Coronary artery (tissue), 2 donors: ENCODE measurements around the gene ASTN1.

Experiments used
- DNase-seq: peaks from one replicate; pipeline ENCODE4 v3.0.0-alpha.2; 2017; ENCODE audit warnings: low spot score
- H3K27ac ChIP-seq, 2 donors: fragments of 200-600 bp; sonication (generic); one replicate each; pipeline ENCODE4 v1.5.1; 2016 to 2019
- H3K4me3 ChIP-seq: fragments of 200-600 bp; sonication (generic); 2 replicates; pipeline ENCODE4 v1.5.1; 2016; ENCODE audit warnings: mild to moderate bottlenecking, moderate library complexity
- CTCF ChIP-seq: fragments of 200-600 bp; sonication (generic); IDR thresholded peaks from one replicate; pipeline ENCODE4 v1.5.1; 2019; ENCODE audit warnings: antibody characterized with exemption

ASTN1 gene

GRCh38 chr1:176815621-176816020 is 348.9 kb downstream of the ASTN1 start:
- no peak overlapping the region for H3K4me3 ChIP-seq
- DNase-seq, result no peak
- no peak for TF ChIP-seq CTCF

DNA sequence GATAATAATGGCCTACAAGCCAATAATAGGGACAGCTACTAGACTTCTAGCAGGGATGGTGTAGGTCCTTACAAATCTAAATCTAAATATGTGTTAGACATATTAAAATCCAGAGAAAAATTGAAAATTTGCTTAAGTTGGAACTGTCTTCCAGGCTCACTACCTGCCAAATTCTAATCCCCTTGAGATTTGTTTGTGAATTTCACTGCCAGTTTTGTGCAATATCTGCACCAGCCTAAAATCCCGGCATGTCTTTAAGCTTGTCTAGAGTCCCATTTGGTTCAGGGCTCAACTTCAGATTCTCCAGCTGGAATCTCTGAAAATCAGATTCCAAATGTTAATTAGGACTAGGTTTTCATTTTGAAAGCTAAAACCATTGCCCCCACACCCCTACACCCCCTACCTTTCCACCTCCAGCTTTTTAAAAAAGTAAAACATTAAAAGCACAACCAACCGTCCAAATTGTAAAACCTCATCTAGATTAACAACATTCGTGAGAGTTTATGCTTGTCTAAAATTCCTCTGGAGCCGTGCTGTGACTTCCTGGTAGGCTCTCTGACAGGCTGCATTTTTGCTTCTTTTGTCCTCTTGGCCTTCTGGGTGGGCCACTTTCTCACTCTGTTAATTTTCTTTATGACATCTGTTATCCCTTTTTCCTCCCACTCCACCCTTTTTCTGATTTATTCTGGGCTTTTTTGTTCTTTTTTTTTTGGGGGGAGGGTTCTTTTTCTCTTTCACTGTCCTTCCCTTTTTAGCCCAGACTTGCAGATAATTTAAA is 352.8 kb downstream of the ASTN1 start:
- Histone ChIP-seq H3K27ac (no peak overlapping the region), H3K4me3 (no peak overlapping the region)
- no peak for DNase-seq
- TF ChIP-seq CTCF, result no peak

More at GRCh38 chr1:176815621-176816020, 348.9 kb downstream of the ASTN1 start:
- no peak overlapping the region for H3K27ac ChIP-seq

DNA sequence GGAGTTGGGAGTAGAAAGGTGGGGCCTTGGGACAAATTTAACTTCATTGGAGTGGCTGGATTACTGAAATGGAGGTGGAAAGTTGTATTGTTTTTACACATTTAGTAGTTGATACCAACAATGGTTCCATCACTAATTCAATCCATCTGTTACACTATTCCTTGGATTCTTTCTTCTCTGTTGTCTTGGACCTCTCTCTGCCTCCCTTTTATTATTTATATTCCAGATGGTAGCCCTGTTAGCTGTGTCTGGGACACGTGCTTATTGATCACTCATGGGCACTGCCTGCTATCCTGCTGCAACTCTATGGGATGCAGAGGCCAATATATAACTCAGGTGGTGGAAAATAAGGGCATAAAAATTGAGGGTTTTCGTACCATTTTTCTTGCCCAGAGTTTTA is 355.2 kb downstream of the ASTN1 start:
- no peak for DNase-seq
- no peak for TF ChIP-seq CTCF
- Histone ChIP-seq H3K4me3 (no peak overlapping the region), H3K27ac (no peak overlapping the region)
